CD4-positive, alpha-beta T cell treated with Interleukin-10 for 1 hour (primary cell): ENCODE data around the gene TGFB3.
"Not testable (repeated sequence)": the region's sequence is repeated elsewhere in the genome, so short reads cannot be mapped to it uniquely, and the experiment has no call there.

Source experiments
- DNase-seq: peaks from one replicate; pipeline ENCODE4 v3.0.0-alpha.2; 2020

Gene TGFB3

GRCh38 chr14:75981426-75982265, at the start of gene TGFB3:
TGFB3 (minus strand) TSS chr14:75981995; CDS start chr14:75980893, 1,102 bp downstream.
- peak; percentile 76 for DNase-seq

DNA sequence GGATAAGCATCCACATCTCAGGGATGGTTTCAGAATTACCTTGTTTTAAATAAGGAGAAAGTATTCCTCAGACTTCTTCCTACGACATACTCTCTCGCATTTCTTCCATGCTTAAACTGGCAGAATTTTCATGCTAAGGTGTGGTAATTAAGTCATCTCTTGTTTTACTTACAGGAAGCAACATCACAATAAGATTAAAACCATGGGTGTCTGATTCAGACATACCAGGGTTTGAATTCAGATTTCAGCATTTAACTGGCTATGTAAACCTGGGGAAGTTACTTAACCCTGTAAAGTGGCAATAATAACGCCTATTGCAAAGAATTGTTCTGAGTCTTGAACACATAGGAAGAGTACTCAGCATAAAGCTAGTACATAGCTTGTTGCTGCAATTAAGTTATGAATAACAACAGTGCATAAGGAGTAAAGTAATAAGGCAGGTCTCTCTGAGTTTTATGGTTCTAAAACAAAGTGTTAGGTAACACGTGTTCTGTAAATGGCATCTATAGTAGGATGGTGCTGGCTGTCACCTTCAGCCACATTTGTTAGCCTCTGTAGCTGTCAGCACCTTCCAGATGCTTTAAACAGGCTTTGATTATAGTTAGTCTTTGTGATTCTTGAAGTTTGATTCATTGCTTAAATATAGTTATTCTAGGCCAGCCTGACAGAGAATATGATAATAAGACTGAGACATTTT, 42.6 kb upstream of the TGFB3 start:
- no peak for DNase-seq

- no peak for DNase-seq
Measured at GRCh38 chr14:76023757-76024156, 42.0 kb upstream of the TGFB3 start.

DNA sequence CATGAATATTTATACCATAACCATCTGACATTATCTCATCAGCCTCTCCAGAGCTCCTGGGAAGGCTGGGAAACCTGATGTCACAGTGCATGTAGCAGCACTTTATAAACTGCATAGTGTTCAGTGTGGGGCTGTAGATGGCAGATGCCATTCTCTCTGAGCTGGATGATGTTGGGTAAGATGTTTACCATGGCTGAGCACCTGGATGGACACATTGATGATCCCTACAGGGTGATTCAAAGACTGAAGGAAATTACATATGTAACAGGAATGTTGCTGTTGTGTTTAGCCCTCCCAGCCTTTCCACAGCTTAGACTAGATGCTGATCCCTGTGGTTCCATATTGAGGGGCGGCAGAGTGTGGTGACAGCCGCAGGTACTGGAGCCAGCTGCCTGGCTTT, 41.2 kb upstream of the TGFB3 start:
- DNase-seq, result no peak

DNA sequence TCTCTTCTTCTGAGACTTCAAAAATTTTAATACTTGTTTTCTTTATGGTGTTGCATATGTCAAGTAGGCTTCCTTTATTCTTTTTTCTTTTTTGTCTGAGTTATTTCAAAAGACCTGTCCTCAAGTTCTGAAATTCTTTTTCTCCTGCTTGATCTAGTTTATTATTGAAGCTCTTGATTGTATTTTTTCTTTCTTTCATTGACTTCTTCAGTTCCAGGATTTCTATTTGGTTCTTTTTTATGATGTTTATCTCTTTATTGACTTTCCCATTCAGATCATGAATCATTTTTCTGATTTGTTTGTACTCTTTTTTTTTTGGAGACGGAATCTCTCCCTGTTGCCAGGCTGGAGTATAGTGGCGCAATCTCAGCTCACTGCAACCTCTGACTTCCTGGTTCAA, 37.9 kb upstream of the TGFB3 start:
- DNase-seq, result no peak

GRCh38 chr14:76015668-76016067, 33.9 kb upstream of the TGFB3 start:
- DNase-seq, result no peak

GRCh38 chr14:76015191-76015590, 33.4 kb upstream of the TGFB3 start:
- no peak for DNase-seq

DNA sequence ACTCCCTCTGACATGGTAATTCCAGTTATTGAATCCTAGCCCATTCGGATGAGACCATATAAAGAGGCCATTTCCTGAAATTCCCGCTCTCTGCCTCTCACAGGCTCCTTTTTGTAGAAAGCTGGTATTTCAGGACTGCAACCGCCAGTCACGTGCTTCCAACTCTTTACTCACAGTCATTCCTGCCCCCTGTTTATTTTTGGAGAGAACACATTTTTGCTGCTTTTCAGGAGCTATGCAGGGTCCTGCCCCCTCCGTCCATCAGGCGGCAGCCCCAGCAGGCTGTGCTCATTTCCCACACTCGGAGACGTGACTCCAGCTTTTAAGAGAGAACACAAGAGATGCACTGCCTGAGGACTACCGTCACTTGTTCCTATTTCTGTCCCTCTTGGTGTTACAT, 30.6 kb upstream of the TGFB3 start:
- DNase-seq, result no peak

DNA sequence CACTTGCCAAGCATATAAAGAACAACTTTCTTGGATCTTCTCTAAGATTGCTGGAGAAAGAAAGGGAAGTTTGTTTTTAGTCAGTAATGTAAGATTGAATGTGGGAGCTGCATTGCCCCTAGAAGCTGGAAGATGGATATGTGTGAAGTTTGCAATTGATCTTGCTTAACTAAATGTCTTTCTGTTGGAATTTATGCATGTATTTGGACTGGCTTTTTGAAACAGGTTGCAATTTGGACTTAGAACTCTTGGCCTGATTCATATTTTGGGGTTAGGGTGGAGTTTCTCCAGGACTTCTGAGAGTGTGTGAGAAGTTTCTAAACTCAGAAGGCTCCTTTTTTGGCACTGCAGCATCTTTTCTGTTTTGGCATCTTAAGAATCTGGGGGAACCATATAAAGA, 30.1 kb upstream of the TGFB3 start:
- no peak for DNase-seq

- not testable (repeated sequence) for DNase-seq
Measured at GRCh38 chr14:76009627-76010026, 27.8 kb upstream of the TGFB3 start.

DNA sequence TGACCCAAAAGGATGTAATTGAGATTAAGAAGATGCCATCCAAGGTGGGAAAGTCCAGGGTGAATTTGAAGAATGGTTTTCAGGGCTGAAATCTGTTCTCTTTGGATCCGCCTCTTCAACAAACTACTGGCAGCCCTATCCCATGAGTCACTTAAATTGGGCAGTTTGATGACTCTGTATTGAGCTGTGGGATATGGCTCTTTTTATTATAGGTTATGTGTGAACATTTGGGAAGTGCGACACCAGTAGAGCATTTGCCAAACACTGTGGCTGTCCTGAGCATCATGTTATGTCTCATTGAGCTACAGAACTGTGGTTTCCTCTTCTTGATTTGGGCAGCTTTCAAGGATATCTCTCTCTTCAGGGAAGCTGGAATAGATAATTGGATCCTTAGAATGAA, 26.1 kb upstream of the TGFB3 start:
- no peak for DNase-seq

DNA sequence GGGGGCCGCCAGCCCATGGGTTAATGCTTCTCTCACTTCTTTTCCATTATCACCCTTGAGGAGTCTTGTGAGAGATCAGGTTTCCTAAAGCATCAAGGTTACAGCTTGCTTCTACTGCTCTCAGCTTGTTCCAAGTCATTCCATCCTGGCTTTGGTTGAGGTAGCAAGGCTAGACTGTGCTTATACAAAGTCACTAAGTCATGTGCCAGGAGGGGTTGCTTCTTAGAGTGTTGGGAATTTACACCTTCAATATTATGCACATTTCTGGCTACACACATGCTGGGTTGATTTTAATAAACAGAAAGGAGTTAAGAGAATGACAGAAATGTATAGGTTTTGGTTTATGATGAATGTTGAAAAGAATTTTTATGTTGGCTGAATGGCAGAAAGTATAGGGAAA, 25.6 kb upstream of the TGFB3 start:
- DNase-seq, result no peak

DNA sequence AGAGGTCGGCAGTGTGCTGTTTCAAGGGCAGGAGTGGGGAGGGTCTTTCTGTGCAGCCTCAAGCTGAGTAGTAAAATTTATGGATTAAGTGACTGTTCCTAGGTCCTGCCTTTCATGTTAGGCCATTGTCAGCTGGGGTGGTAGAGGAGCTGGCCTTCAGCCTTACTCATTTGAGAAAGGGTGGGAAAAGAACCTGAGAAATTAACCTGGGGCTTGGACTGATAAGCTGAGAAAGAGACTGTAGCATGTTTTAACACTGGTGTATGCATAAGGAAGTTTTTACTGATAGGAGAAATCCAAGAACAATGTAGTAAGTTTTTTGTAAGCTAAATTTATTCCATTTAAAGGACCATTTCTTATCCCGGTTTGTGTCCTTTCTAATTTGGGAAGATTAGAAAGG, 24.5 kb upstream of the TGFB3 start:
- DNase-seq, result no peak

- DNase-seq, result no peak
Measured at GRCh38 chr14:76002383-76002782, 20.6 kb upstream of the TGFB3 start.

DNA sequence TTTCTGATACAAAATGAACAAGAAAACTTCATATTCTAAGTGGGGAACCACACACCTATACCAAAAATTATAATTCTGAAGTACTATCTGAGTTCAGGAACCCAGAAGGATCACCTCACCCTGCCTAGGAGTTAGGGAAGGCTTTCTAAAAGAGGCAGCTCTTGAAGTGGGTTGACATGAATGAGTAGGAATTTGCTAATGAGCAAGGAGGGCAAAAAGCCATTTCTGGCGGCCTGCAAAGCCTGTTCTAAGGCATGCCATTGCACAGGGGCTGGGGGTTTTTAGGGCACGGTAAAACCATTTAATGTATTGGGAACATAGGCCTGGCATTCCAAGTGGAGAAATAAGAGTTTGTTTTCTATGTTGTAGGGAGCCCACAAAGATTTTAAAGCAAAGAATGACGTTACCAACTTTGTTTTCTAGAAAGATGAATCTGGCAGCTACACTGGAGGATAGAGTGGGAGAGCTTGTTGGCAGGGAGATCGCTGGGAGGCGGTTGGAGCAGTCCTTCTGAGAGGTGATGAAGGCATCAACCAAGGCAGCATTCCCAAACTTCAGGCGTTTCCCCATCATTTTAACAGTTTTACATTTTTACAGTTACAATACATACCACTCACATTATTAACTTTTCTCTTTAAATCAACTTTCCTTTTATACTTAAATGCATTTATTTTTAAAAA, 17.9 kb upstream of the TGFB3 start:
- DNase-seq, result no peak

GRCh38 chr14:75996488-75996887, 14.7 kb upstream of the TGFB3 start:
- DNase-seq, result no peak

DNA sequence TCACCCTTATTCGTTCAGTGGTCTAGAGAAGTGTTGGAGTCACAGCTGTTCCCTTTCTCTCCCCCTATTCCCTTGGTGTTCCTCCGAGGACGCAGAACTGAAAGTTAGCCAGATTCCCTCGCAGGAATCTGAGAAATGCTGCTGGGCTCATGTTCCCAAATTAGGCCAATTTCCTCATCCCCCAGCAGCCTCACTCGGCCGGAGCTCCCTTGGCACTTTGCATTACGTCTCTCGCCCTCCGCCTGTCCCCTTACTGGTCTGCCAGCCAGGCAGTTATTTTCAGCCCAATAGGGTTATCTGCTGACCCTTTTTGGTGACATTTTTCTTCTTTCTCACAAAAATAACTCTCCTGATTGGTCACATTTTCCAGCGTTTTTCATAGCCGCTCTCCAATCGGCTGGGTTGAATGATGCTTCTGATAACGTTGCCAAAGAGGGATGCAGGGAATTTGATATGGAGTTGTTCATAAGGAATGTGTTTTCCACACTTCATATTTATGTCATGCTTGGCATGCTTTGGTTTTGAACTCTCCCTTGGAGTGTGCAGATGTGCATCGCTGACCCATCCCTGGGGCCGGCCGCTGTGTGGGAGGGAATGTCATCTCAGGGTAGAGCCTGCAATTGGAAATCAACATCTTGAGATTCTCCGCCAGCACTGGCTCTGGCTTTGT, 13.7 kb upstream of the TGFB3 start:
- DNase-seq, result no peak

DNA sequence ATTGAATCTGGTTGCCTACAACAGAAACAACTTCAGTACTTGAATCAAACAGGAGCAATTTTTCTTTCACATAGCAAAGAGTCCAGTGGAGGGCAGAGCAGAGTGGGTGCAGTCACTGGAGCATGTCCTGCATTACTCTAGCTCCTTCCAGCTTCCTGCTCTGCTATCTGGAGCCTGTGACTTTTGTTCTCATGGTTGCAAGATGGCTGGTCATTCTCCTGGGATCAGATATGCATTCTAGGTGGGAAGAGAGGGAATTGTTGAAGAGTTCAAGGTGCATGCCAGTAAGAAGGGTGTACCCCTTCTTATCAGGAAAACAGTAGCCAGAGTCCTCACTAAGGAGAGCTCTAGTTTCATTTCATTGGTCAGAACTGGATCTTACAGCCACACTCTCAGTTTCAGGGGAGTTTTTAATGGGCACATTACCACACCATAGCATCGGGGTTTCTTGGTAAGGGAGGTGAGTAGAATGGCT, 11.8 kb upstream of the TGFB3 start:
- no peak for DNase-seq

DNA sequence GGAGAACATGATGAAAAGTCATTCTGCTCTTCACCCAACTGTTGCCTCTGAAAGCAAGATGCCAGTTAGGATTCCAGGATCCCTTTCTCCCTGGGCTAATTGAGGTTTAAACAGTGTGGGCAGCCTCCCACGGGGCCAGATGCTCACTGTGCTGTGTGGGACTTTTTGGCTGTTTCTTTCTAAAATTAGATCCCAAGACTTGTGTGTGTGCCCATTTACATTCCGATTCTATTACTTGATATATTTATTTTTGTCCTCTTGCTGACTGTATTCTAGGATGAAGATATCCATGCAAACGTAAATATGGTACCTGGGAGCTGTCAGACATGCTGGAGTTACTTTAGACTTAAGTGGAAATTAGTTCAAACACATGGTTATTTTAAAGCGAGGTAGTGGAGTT, 10.0 kb upstream of the TGFB3 start:
- DNase-seq, result no peak

GRCh38 chr14:75990297-75990696, 8.5 kb upstream of the TGFB3 start:
- DNase-seq, result no peak

GRCh38 chr14:75989134-75989533, 7.3 kb upstream of the TGFB3 start:
- DNase-seq, result no peak

DNA sequence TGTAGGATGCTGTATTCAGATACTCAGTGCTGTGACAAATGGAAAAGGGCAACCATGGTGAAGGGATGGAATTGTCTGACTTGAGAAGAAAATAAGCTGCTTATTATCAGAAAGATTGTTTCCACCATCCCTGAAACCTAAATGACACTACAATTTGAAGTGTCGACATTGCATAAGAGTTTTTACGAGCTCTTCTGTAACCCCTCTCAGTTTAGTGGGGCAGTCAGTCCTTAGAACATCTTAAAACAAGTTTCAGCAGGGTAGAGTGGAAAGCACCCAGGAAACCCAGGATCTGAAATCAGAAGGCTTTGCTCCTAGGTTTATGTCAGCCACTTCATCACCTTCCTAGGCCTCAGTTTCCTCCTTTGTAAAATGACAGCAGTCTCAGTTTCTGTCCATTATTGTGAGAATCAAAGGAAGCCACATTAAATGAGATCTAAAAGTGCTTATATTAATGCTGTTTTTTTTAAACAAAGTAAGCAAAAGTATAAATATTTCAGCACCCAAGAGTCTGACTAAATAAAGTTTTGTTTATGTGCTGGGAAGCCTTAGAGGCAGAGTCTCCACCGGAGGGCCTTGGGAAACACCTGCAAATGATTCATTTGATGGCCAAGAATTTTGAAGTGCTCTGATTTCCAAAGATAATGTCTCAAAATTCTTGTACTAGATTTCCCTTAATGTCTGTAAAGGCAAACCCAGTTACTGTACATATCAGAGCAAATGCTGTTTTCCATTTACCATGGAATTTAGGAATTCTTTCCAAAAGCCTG, 5.6 kb upstream of the TGFB3 start:
- DNase-seq, result no peak

DNA sequence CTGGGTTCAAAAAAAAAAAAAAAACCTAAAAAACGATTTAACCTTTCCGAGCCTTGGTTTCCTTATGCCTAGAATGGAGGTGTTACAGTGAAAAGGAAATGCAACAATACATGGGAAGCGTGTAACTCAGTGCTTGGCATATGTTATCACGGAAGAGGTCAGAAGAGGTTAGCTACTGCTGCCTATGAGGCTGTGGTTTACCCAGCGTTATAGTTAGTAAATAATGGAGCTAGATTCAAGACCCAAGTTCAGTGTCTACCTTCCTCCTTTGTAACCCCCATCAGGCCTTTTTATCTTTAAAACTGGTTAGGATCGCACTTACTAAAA, 4.6 kb upstream of the TGFB3 start:
- no peak for DNase-seq
